ENCODE results near the gene DIP2B.

- TF ChIP-seq SP1 (IDR thresholded peaks at IDR 0.05) (no peak), ZNF384 (IDR thresholded peaks at IDR 0.05) (no peak), BHLHE40 (IDR thresholded peaks at IDR 0.05; ENCODE audit: borderline replicate concordance) (no peak), FOXK2 (IDR thresholded peaks at IDR 0.05) (no peak), CTBP1 (IDR thresholded peaks at IDR 0.05; ENCODE audit: borderline replicate concordance) (no peak)
Observed at GRCh38 chr12:50619610-50619958, 114.8 kb downstream of the DIP2B start.

Data from HEK293T (cell line).